GM18507 (cell line): ENCODE measurements around the gene LEMD1.

Source experiments
- DNase-seq: peaks from one replicate; pipeline ENCODE4 v3.0.0; 2011; ENCODE audit warnings: low read depth; ENCODE audit not compliant: insufficient read length; ENCODE audit errors: extremely low spot score
- FAIRE-seq: peaks from 2 replicates; lab custom pipeline; 2011; peaks lifted over from hg19 to GRCh38; lab: Jason Lieb, UNC

LEMD1 gene

DNA sequence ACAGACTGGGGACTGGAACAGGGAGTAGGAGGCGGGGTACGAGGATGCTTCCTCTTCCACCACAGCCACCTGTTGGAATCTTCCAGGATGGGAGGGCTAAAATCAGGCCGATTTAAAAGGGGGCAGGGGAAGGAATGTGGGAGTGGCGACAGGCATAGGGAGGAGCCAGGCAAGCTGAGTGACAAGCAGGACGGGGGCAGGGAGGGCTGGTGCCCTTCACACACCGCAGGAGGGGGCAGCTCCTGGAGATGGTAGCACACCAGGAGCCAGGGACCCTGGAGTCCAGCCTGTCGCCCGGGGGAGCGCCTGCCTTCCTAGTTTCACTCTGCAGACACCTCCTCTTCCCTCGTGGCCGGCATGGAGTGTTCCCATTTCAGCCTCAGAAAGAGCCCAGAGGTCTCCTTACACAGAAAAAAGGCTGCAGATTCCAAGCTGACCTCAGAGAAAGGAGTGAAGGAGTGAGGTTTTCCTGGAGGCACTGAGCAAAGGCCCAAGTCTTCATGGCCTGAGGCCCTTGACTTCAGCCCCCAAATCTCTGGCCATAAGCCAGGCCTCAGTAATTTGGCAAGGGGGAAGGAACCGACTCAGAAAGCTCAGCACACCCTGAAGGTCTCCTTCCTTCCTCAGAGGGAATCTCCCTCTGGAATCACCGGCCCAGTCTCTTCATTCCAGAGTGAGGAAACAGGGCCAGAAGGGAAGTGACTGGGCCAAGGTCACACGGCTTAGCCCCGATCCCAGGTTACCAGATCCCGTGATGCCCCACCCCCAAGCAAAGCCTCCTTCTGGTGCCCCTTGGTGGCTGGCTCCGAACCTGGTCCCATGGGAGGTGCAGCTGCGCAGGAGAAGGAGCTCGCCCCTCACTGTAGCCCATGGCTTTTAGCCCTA, 25.8 kb upstream of the LEMD1 start:
- DNase-seq (no peak), FAIRE-seq (no peak)

DNA sequence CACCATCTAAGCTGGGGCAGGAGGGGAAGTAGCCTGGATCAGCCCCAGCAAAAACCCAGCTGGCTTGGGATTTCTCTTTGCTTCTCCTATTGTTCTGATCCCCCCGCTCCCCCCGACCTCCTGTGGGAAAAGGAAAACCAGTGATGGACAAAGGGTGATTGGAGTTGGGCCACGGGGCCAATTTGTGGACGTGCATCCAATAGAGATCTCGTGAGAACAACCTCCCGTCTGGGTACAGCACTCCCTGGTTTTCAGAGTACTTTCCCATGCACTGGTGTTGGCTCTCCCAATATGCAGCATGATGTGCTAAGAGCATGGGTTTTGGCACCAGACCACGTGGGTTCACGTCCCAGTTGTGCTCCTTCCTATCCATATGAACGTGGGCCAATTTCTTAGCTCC, 25.0 kb upstream of the LEMD1 start:
- no peak for DNase-seq
- FAIRE-seq: no peak

- FAIRE-seq: no peak
- no peak for DNase-seq
Observed at GRCh38 chr1:205445646-205445935, 23.7 kb upstream of the LEMD1 start.

DNA sequence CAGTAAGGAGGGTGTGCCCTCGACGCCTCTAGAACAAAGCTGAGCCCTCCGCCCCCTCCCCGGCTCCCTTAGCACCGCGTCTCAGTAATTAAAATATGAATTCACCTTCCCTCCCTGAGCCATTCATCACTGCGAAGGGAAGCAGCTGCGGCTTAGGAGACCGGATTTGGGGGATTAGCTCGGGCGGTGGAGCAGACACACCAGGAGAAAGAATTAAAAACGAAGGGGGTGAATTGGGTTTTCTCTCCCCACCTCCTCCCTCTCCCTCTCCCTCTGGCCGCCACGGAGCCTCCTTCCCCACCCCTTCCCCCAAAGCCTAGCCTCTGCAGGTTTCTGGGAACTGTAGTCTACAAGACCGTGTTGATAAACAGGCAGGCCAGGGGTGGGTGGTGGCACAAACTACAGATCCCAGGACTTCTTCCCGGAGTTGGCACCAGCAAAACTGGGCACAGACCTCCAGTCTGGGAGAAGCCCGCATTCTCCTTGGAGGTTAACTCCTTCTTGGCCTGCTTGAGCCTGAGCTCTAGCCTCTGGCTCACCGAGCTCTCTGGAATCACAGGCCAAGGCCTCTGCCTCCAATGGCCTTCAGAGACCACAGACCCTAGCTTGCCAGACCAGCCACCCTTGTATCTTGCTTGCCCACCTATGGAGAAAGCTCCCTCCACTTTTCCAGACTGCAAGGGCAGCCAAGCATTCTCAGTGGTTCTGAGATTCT, 23.2 kb upstream of the LEMD1 start:
- DNase-seq (no peak), FAIRE-seq (no peak)

- no peak for FAIRE-seq
- DNase-seq: no peak
Observed at GRCh38 chr1:205444300-205444930, 22.6 kb upstream of the LEMD1 start.

DNA sequence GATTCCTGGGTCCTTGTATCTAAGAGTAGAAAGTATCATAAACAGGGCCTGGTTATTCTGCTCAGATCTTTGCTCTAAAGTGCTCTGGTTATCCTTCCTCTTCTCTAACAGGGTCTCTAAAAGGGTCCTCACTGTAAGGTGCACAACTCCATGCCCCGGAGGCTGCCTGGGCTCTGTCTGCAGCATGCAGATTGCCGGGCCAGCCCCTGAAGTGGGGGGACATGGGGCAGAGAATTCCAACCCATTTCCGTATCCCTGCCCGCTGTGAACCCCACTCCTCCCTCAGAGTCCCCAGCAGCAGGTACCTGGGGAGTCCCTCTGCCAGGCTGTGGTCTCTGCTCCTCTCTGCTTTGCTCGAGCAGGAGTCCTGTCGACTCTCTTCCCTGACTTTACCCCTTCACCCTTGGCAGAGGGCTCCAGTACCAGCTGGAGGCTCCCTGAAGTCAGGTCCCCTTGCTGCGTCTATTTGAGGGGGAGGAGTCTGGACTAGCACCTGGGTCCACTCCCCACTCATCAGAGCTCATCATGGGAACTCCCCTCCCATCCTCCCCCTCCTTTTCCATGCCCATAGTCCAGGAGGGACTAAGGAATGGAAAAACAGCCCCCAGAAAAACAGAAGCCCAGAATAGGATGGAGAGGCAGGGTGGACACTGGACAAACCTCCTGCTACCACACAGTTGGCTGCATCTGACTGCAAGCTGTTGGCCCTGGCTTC, 21.9 kb upstream of the LEMD1 start:
- no peak for DNase-seq
- no peak for FAIRE-seq

DNA sequence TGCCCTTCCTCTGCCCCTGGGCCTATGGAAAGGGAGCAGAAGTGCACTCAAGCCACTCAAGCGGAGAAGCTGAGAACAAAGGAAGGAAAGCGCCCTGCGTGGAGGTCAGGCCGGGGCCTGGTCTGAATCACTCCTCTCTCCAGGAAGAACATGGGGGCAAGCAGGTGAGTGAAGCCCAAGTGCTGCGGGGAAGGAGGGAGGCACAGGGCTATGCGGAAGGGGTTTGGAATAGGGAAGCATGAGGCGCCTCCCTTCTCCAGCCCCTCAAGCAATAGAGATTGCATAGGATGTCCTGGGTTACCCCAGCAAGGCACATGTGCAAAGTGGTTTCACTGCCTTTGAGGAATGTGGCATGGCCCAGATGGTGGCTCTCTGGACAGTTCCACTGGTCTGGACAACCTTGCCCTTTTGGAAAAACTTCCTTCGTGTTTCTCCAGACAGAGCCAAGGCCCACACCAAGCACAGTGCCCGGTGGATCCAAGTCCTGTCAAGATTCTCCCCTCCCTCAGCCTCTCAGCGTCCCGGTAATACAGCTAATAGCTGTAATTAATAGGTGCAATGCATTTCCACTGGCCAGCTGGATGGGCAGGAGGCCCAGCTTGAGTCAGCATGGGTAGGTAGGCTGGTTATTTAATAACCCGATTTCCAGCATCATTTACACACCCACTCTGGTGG, 20.3 kb upstream of the LEMD1 start:
- DNase-seq: no peak
- no peak for FAIRE-seq

DNA sequence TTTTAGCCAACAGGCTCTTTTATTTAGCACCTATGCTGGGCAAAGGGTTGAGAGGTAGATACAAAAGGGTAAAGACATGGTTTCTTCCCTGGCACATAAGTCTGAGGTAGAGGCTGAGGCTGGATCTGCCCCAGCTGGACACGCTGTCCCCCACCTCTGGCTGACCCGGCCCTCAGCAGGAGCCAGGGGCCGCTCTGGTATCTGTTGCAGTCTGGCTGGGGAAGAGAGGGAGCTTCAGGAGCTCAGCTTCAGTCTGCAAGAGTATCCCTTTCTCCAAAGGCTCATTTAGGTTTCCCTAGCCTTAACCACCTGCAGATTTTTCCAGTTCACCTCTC, 19.8 kb upstream of the LEMD1 start:
- DNase-seq: no peak
- FAIRE-seq: no peak

DNA sequence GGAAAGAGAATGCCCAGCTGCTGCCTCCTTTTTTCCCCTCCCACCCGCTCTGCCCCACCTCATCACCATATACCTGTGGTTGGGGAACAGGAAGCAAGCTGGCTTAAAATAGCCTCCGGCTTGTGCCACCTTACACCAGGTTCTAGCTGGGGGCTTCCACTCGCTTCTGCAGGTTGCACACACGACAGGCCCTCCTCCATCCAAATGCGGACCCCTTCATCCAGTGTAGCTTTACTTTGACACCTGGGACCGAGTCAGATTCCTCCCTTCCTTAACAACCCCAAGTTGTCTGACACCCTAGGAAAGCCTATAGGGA, 19.4 kb upstream of the LEMD1 start:
- DNase-seq (no peak), FAIRE-seq (no peak)

DNA sequence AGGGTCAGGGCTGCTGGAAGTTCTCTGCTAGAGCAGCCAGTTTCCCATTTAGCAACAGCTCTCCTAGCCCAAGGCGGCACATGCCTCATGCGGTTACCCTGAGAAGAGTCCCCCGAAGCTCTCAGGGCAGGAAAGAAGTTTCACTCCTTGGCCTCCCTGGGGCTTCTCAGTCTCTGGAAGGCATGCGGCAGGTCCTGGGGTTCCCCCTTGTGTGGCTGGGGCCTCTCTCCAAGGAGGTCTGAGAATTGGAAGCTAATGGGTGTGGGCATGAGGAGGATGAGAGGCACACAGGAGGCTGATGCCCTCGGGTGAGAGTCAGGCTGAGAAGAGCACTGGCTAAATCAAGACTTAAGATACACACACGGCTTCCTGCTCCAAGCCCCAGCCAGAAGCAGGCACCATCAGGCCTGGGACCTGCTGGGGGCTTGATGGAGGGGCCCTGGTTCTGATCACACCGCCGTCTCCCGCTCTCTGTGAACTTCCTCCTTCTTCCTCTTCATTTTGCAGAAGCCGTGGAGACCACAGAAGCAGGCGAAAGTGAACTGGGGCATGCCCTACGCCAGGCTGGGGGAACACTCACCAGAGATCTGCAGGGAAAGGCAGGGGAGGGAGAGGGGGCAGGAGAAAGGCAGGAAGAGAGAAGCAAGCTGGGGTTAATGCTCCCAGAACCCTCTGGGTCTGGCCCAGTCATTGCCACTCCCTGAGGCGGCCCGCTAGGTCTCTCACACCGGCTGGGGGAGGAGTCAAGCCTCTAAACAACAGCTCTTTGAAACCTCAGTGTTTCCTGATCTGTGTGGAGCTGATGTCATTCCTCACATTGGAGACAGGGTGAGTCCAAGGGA, 18.8 kb upstream of the LEMD1 start:
- FAIRE-seq (peak; percentile 87), DNase-seq (peak; percentile 65)

DNA sequence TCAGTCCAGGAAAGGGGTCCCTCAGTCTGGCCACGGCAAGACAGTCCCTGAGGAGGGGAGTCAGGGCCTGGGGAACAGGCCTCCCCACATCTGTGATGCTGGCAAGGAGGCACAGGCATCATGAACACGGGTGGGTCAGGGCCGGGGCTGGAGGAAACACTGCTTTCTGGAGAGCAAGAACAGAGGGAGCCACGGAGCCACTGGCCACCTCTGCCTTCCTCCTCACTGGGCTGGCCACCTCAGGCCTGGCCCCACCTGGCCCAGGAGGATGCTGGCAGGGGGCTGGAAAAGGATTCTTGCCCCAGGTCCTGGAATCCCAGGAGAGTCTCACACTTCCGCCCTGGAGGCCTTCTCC, 18.2 kb upstream of the LEMD1 start:
- DNase-seq: no peak
- FAIRE-seq: no peak

GRCh38 chr1:205438213-205439158, 16.6 kb upstream of the LEMD1 start:
- FAIRE-seq (no peak), DNase-seq (no peak)

GRCh38 chr1:205437570-205437969, 15.7 kb upstream of the LEMD1 start:
- FAIRE-seq (no peak), DNase-seq (no peak)

- no peak for DNase-seq
- FAIRE-seq: no peak
Observed at GRCh38 chr1:205436776-205437410, 15.0 kb upstream of the LEMD1 start.

DNA sequence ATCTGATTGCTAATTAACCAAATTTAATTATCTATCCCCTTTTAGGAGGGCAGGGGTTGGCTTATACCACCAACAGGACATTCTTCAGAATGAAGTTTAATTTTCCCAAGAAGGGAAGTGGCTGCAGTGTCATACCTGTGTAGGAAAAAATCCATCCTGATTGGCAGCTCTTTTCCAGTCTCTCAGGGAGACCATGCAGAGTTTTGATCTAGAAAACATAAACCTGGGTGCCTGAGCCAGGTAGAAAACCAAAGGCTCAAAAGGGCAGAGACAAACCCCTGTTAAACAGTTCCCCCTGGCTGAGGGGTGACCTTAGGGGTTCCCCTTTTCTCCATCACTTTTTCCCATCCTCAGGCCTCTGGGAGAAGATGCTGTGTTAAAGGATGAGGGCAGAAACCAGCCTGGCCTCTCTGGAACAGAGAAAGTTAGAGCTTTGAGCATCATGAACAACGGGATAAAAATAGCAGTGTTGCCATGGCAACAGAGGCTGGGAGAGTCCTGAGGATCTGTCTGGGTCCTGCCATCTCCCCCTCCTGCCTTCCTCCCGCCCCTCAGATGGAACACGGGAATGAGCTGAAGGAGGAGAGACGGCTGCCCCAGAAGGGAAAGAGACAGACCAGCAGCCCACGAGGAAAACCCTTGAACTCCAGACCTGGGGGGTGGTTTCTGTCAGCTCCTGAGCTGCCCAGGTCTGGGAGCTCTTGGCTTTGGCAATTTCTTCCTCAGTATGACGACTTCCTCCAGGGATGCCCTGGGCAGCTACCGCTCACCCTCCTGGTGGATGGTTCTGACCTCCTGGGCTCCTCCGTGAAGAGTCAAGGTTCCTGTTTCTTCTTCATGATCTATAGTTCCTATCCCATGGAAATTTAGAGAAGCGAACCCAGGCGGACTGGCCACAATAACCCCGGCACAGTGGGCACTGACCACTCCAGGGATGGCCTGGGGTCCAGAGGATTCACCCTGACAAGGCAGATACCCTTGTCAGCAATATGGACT, 14.0 kb upstream of the LEMD1 start:
- DNase-seq (no peak), FAIRE-seq (no peak)

DNA sequence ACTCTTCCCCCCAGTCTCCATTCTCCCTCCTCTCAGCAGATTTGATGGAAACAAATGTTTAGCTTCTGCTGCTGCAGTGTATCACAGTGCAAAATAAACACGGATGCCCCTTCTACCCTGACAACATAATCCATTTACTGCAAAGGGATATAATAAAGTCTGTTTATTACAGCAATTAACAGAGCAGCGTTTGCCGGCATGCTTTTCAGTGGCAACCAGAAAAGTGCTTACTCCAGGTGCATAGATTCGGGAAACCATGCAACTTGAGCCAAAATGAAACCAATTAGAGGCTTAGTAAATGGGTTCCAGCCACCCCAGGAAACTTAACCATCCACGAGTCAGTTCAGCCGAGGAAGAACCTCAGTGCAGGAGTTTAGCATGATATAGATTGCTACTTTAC, 12.9 kb upstream of the LEMD1 start:
- DNase-seq (no peak), FAIRE-seq (no peak)
